Stimulated activated CD4-positive, alpha-beta T cell treated with anti-CD3 and anti-CD28 coated beads, TNF-alpha, amount 100 ng/mL, for 1 hour (primary cell): Measurements from ENCODE around the gene ALG9.
"Not testable (repeated sequence)": the region's sequence is repeated elsewhere in the genome, so short reads cannot be mapped to it uniquely, and the experiment has no call there.

Experiments used
- DNase-seq, 3 donors: peaks; one replicate each; pipeline ENCODE4 v3.0.0-alpha.2; 2020; ENCODE audit warnings: low read depth in 3 of 3, low spot score in 1 of 3

Gene ALG9

GRCh38 chr11:111870886-111871692, at the start of gene ALG9:
TSS of gene ALG9 (minus strand) at chr11:111871581. CDS start at chr11:111871482, 99 bp downstream.
- peak; percentile 73 to 90 (median 75) for DNase-seq

GRCh38 chr11:111920908-111921307, 49.5 kb upstream of the ALG9 start:
- no peak for DNase-seq

- no peak for DNase-seq
Measured at GRCh38 chr11:111918390-111919256, 47.2 kb upstream of the ALG9 start, which contains the start of gene C11orf52. TSS of gene C11orf52 (plus strand) at chr11:111918913. CDS start at chr11:111918973, 60 bp downstream.

GRCh38 chr11:111917788-111918187, 46.4 kb upstream of the ALG9 start:
- no peak for DNase-seq

- no peak for DNase-seq
Measured at GRCh38 chr11:111917312-111917711, 45.9 kb upstream of the ALG9 start.

GRCh38 chr11:111916768-111917167, 45.4 kb upstream of the ALG9 start:
- DNase-seq, result no peak

GRCh38 chr11:111913997-111914396, 42.6 kb upstream of the ALG9 start:
- DNase-seq, result no peak

- DNase-seq, result no peak
Measured at GRCh38 chr11:111913031-111913861, 41.9 kb upstream of the ALG9 start.

- DNase-seq, result no peak
Measured at GRCh38 chr11:111912535-111912934, 41.2 kb upstream of the ALG9 start, which contains the start of gene HSPB2. TSS of gene HSPB2 (plus strand) at chr11:111912734. CDS start at chr11:111912830, 96 bp downstream.

GRCh38 chr11:111911563-111912401, 40.4 kb upstream of the ALG9 start, which contains the start of gene CRYAB:
TSS of gene CRYAB (minus strand) at chr11:111911770. CDS start at chr11:111911724, 46 bp downstream.
- no peak for DNase-seq

GRCh38 chr11:111910676-111911562, 39.5 kb upstream of the ALG9 start:
- no peak for DNase-seq

- DNase-seq, result no peak
Measured at GRCh38 chr11:111909378-111909777, 38.0 kb upstream of the ALG9 start.

- DNase-seq, result no peak
Measured at GRCh38 chr11:111908639-111909305, 37.4 kb upstream of the ALG9 start.

GRCh38 chr11:111906680-111907079, 35.3 kb upstream of the ALG9 start:
- no peak for DNase-seq

- DNase-seq, result no peak
Measured at GRCh38 chr11:111905411-111905810, 34.0 kb upstream of the ALG9 start.

- no peak for DNase-seq
Measured at GRCh38 chr11:111886844-111887243, 15.5 kb upstream of the ALG9 start.

- DNase-seq, result no peak
Measured at GRCh38 chr11:111886032-111886431, 14.7 kb upstream of the ALG9 start.

- DNase-seq, result not testable (repeated sequence)
Measured at GRCh38 chr11:111885053-111885452, 13.7 kb upstream of the ALG9 start.
